ENCODE measurements around the gene PNMT. TPM values are rescaled to one million over a fixed set of nuclear protein-coding genes. Genes with fewer than 3 reads are reported as not detected.

PNMT gene
- total RNA-seq, 6 experiments from 2014 or later, result 0.26 TPM; not detected in 5

GRCh38 chr17:39653316-39653661 is 15.0 kb upstream of the PNMT start:
- Mint-ChIP-seq H3K27ac (no peak overlapping the region), H3K36me3 (ENCODE audit: low read depth) (no peaks in the 10 kb centered on the region), H3K9me3 (no peaks in the 10 kb centered on the region), H3K27me3 (ENCODE audit: insufficient read depth) (peaks cover 2% of the 10 kb centered on the region; the same call in 1 of the 2 replicates), H3K4me1 (ENCODE audit: low read depth) (peaks cover 21% of the 10 kb centered on the region), H3K4me3 (no peak overlapping the region)
- no peak for DNase-seq
- no peak for TF ChIP-seq CTCF (IDR thresholded peaks at IDR 0.05)

DNA sequence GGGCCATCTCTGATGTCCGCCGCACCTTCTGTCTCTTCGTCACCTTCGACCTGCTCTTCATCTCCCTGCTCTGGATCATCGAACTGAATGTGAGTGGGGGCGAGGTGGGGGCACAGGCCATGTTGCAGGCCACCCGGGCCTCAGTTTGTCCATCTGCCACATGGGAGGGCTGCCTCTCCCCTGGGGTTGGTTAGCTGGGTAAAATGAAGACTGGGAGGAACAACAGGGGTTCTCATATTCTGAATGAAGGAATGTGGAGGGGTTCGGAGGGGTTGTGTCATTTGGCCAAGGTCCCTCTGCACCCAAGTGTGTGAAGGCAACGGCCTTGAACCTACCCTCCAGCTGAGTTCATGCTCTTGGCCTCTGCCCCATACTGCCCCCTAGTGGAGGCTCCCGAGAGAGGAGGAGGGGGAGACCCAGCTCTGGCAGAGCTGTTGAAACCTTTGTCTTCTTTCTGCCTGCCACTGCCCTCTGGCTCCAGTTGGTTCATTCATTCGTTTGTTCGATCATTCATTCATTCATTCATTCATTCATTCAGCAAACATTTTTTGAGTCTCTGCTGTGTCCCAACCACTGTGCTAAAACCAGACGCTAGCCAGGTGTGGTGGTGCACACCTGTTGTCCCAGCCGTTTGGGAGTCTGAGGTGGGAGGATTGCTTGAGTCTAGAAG is 14.5 kb upstream of the PNMT start:
- Mint-ChIP-seq H3K27me3 (ENCODE audit: insufficient read depth) (peaks cover 2% of the 10 kb centered on the region; the same call in 1 of the 2 replicates), H3K4me1 (ENCODE audit: low read depth) (peaks cover 21% of the 10 kb centered on the region), H3K27ac (no peak overlapping the region), H3K36me3 (ENCODE audit: low read depth) (no peaks in the 10 kb centered on the region), H3K9me3 (no peaks in the 10 kb centered on the region), H3K4me3 (no peak overlapping the region)
- DNase-seq, result peak; percentile 19
- peak; percentile 91 for TF ChIP-seq CTCF (IDR thresholded peaks at IDR 0.05)

GRCh38 chr17:39655105-39655504 is 13.1 kb upstream of the PNMT start:
- Mint-ChIP-seq H3K4me3 (no peak overlapping the region), H3K9me3 (no peaks in the 10 kb centered on the region), H3K36me3 (ENCODE audit: low read depth) (no peaks in the 10 kb centered on the region), H3K27ac (no peak overlapping the region), H3K4me1 (ENCODE audit: low read depth) (peaks cover 18% of the 10 kb centered on the region), H3K27me3 (ENCODE audit: insufficient read depth) (peaks cover 2% of the 10 kb centered on the region; the same call in 1 of the 2 replicates)
- DNase-seq, result no peak
- no peak for TF ChIP-seq CTCF (IDR thresholded peaks at IDR 0.05)

DNA sequence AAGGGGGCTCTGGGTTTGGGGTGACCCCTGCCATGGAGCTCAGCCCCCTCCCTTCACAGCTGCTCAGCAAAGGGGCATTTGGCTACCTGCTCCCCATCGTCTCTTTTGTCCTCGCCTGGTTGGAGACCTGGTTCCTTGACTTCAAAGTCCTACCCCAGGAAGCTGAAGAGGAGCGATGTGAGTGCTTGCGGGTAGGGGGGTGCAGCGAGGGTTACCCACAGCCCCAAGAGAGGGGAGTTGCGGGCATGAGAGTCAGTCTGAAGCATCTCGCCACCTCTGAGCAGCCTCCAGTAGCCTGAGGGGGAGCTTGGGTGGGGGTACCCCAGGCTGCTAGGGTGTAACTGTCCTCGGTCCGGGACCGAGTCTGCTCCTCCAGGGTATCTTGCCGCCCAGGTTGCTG is 9.9 kb upstream of the PNMT start:
- no peak for DNase-seq
- TF ChIP-seq CTCF (IDR thresholded peaks at IDR 0.05), result no peak
- H3K4me1 Mint-ChIP-seq (ENCODE audit: low read depth), result peaks cover 6% of the 10 kb centered on the region
- H3K4me3 Mint-ChIP-seq, result no peak overlapping the region
- no peaks in the 10 kb centered on the region for H3K27me3 Mint-ChIP-seq (ENCODE audit: insufficient read depth)
- no peak overlapping the region for H3K27ac Mint-ChIP-seq
- no peaks in the 10 kb centered on the region for H3K9me3 Mint-ChIP-seq
- no peaks in the 10 kb centered on the region for H3K36me3 Mint-ChIP-seq (ENCODE audit: low read depth)

DNA sequence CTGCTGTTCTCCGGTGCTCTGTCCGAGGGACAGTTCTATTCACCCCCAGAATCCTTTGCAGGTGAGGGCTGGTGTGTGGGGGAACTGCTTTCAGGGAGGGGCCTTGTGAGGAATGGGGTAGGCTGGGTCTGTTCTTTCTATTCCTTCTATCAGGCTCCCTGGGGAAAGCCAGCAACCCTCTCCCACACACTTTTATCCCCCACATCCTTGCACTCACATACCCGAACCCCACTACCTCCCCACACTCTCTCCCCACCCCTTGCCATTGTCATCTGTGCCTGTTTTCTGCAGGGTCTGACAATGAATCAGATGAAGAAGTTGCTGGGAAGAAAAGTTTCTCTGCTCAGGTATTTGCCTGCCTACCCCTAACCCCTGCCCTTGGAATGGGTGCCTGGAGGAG is 9.5 kb upstream of the PNMT start:
- no peaks in the 10 kb centered on the region for H3K9me3 Mint-ChIP-seq
- H3K4me3 Mint-ChIP-seq, result no peak overlapping the region
- no peaks in the 10 kb centered on the region for H3K36me3 Mint-ChIP-seq (ENCODE audit: low read depth)
- peaks cover 4% of the 10 kb centered on the region for H3K4me1 Mint-ChIP-seq (ENCODE audit: low read depth)
- no peak for TF ChIP-seq CTCF (IDR thresholded peaks at IDR 0.05)
- H3K27me3 Mint-ChIP-seq (ENCODE audit: insufficient read depth), result no peaks in the 10 kb centered on the region
- H3K27ac Mint-ChIP-seq, result no peak overlapping the region
- no peak for DNase-seq
